ENCODE measurements around the gene ESD. TPM values are rescaled to one million over a fixed set of nuclear protein-coding genes. Genes with fewer than 3 reads are reported as not detected.

Gene ESD
- total and polyA plus RNA-seq, 2 donors (not counting 3 experiments of a cell fraction or from before 2014, with no cell fraction given) = 45.3 to 81.1 TPM

DNA sequence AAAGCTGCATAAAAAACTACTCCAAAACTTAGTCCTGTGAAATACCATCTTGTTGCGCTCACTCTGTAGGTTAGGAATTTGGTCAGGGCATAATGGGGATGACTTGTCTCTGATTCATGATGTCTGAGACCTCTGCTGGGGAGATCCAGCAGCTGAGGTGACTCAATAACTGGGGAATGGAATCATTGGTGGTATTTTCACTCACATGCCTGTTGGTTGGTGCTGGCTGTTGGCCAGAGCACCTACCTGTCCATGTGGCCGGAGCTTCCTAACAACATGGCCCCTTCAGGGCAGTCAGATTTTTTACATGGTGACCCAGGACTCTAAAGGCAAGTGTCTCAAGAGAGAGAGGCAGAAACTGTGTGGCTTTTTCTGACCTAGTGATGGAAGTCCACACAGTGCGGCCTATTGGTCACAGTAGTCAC is 7.4 kb upstream of the ESD start:
- H3K4me3 ChIP-seq (replicated peaks in 1 of 3; ENCODE audit: insufficient read depth in 1 of 3, low read depth in 1 of 3, low read length in 3 of 3) = no peak overlapping the region
- FAIRE-seq = no peak
- dilution Hi-C loops (cut with MboI; ENCODE audit: extremely low pct_ligation_motif_present, low sequenced_read_pairs) = no loop called here

DNA sequence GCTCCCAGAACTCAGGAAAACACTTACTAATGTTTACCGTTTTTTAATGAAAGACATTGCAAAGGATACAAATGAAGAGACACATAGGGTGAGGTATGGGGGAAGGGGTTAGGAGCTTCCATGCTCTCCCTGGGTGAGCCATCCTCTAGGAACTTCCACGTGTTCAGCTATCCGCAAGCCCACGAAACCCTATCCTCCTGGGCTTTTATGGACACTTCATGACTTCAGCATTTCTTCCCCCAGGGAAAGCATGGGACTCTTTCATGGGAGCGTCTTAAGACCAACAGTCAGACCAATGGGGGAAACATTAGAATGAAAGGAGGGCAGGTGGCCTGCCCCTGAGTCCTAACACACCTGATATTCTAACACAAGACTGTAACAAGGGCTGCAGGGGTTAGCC is 6.6 kb upstream of the ESD start:
- Histone ChIP-seq H3K4me3 (replicated peaks in 1 of 3; ENCODE audit: insufficient read depth in 1 of 3, low read depth in 1 of 3, low read length in 3 of 3) (no peak overlapping the region), H3K9ac (replicated peaks; ENCODE audit: extremely low read depth, insufficient read depth, low read length) (no peak overlapping the region), H3K4me1 (ENCODE audit: control insufficient read depth, extremely low read depth, insufficient read depth, low read length) (no peaks in the 10 kb centered on the region), H3K9me1 (replicated peaks; ENCODE audit: control insufficient read depth, extremely low read depth, insufficient read depth, low read length) (no peaks in the 10 kb centered on the region), H3K9me3 (replicated peaks; ENCODE audit: control insufficient read depth, insufficient read depth, low read length) (no peaks in the 10 kb centered on the region), H2AFZ (ENCODE audit: low read depth, low read length) (no peak overlapping the region), H3K27me3 (ENCODE audit: control insufficient read depth in 2 of 2, insufficient read depth in 2 of 2, low read length in 2 of 2) (peaks cover 2 to 9% of the 10 kb centered on the region in 2 experiments), H4K20me1 (replicated peaks; ENCODE audit: control insufficient read depth, extremely low read depth, insufficient read depth, low read length) (no peaks in the 10 kb centered on the region), H3K4me2 (ENCODE audit: insufficient read depth, low read length) (no peak overlapping the region), H3K27ac (ENCODE audit: insufficient read depth, low read depth, low read length) (no peak overlapping the region), H3K36me3 (ENCODE audit: control insufficient read depth in 2 of 2, extremely low read depth in 1 of 2, insufficient read depth in 2 of 2, low read length in 2 of 2) (no peaks in the 10 kb centered on the region), H3K79me2 (ENCODE audit: control insufficient read depth, insufficient read depth, low read length) (no peaks in the 10 kb centered on the region)
- DNase-seq (ENCODE audit: low read depth, low spot score) (no peak), FAIRE-seq (no peak)
- dilution Hi-C loops (cut with MboI; ENCODE audit: extremely low pct_ligation_motif_present, low sequenced_read_pairs) (no loop called here), intact Hi-C loops (cut with micrococcal nuclease) (no loop called here)
- no TSS peak for BruUV-seq (replicated peaks)
- TF ChIP-seq, protein P1, sequence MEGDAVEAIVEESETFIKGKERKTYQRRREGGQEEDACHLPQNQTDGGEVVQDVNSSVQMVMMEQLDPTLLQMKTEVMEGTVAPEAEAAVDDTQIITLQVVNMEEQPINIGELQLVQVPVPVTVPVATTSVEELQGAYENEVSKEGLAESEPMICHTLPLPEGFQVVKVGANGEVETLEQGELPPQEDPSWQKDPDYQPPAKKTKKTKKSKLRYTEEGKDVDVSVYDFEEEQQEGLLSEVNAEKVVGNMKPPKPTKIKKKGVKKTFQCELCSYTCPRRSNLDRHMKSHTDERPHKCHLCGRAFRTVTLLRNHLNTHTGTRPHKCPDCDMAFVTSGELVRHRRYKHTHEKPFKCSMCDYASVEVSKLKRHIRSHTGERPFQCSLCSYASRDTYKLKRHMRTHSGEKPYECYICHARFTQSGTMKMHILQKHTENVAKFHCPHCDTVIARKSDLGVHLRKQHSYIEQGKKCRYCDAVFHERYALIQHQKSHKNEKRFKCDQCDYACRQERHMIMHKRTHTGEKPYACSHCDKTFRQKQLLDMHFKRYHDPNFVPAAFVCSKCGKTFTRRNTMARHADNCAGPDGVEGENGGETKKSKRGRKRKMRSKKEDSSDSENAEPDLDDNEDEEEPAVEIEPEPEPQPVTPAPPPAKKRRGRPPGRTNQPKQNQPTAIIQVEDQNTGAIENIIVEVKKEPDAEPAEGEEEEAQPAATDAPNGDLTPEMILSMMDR (IDR thresholded peaks at IDR 0.05; ENCODE audit: extremely low read depth in 1 of 2, insufficient read depth in 1 of 2, low read depth in 1 of 2, low read length in 2 of 2) = no peak
- TF ChIP-seq POLR2AphosphoS5 (IDR thresholded peaks at IDR 0.05; ENCODE audit: insufficient read depth, low read depth, low read length) (no peak), MYC (IDR thresholded peaks at IDR 0.05; ENCODE audit: low read depth, low read length) (no peak), EZH2 (IDR thresholded peaks at IDR 0.05; ENCODE audit: borderline replicate concordance, low read depth, low read length, severe bottlenecking) (no peak), FOS (IDR thresholded peaks at IDR 0.05; ENCODE audit: borderline replicate concordance, insufficient read depth, low read length) (no peak), POLR2A (IDR thresholded peaks at IDR 0.05; ENCODE audit: low read depth, low read length) (no peak), JUN (IDR thresholded peaks at IDR 0.05; ENCODE audit: borderline replicate concordance, insufficient read depth, insufficient read length, low read depth) (no peak), GATA2 (IDR thresholded peaks at IDR 0.05; ENCODE audit: insufficient read depth, insufficient read length, low read depth, low read length) (no peak)
- TF ChIP-seq, protein P2, sequence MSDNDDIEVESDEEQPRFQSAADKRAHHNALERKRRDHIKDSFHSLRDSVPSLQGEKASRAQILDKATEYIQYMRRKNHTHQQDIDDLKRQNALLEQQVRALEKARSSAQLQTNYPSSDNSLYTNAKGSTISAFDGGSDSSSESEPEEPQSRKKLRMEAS (IDR thresholded peaks at IDR 0.05; ENCODE audit: insufficient read depth, insufficient read length) = no peak
- CTCF ChIA-PET = no interaction called here
- POLR2A ChIA-PET = no interaction called here

More for the DNA sequence above, 7.4 kb upstream of the ESD start:
- intact Hi-C loops (cut with micrococcal nuclease) = no loop called here
- Histone ChIP-seq H3K4me1 (ENCODE audit: control insufficient read depth, extremely low read depth, insufficient read depth, low read length) (no peaks in the 10 kb centered on the region), H2AFZ (ENCODE audit: low read depth, low read length) (no peak overlapping the region), H3K9me3 (replicated peaks; ENCODE audit: control insufficient read depth, insufficient read depth, low read length) (no peaks in the 10 kb centered on the region), H3K9me1 (replicated peaks; ENCODE audit: control insufficient read depth, extremely low read depth, insufficient read depth, low read length) (no peaks in the 10 kb centered on the region), H3K9ac (replicated peaks; ENCODE audit: extremely low read depth, insufficient read depth, low read length) (no peak overlapping the region), H3K27me3 (ENCODE audit: control insufficient read depth in 2 of 2, insufficient read depth in 2 of 2, low read length in 2 of 2) (peaks cover 0 to 9% of the 10 kb centered on the region in 2 experiments), H3K79me2 (ENCODE audit: control insufficient read depth, insufficient read depth, low read length) (no peaks in the 10 kb centered on the region), H3K27ac (ENCODE audit: insufficient read depth, low read depth, low read length) (no peak overlapping the region), H4K20me1 (replicated peaks; ENCODE audit: control insufficient read depth, extremely low read depth, insufficient read depth, low read length) (no peaks in the 10 kb centered on the region), H3K4me2 (ENCODE audit: insufficient read depth, low read length) (no peak overlapping the region), H3K36me3 (ENCODE audit: control insufficient read depth in 2 of 2, extremely low read depth in 1 of 2, insufficient read depth in 2 of 2, low read length in 2 of 2) (no peaks in the 10 kb centered on the region)
- DNase-seq (ENCODE audit: low read depth, low spot score) = no peak
- no peak for TF ChIP-seq GATA2 (IDR thresholded peaks at IDR 0.05; ENCODE audit: insufficient read depth, insufficient read length, low read depth, low read length)
- TF ChIP-seq POLR2AphosphoS5 (IDR thresholded peaks at IDR 0.05; ENCODE audit: insufficient read depth, low read depth, low read length) = no peak
- TF ChIP-seq FOS (IDR thresholded peaks at IDR 0.05; ENCODE audit: borderline replicate concordance, insufficient read depth, low read length) = peak; percentile 67
- no peak for TF ChIP-seq EZH2 (IDR thresholded peaks at IDR 0.05; ENCODE audit: borderline replicate concordance, low read depth, low read length, severe bottlenecking)
- ChIA-PET POLR2A (no interaction called here), CTCF (no interaction called here)
- no TSS peak for BruUV-seq (replicated peaks)

Data from endothelial cell of umbilical vein (primary cell).